ENCODE data around the gene RELN.

DNA sequence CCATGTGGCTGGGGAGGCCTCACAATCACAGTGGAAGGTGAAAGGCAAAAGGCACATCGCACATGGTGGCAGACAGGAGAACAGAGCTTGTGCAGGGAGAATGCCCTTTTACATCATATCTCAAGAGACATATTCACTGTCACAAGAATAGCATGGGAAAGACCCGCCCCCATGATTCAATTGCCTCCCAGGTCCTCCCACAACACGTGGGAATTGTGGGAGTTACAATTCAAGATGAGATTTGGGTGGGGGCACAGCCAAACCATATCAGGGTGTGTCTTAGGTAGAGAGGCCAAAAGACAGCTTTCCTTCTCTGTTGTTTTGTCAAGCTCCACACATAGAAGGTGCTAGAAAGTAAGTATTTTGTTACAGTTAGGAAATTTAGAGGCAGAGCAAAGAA, 522.6 kb downstream of the RELN start:
- TF ChIP-seq SMC3 (conservative IDR thresholded peaks at IDR 0.05; ENCODE audit: insufficient read depth, low read depth, low read length) (no peak), PCBP2 (IDR thresholded peaks at IDR 0.05; ENCODE audit: low read depth, low read length, poor library complexity, severe bottlenecking) (no peak), POLR2A (conservative IDR thresholded peaks at IDR 0.05) (no peak), SP2 (IDR thresholded peaks at IDR 0.05; ENCODE audit: extremely low read depth, low read depth, low read length, poor library complexity, severe bottlenecking) (no peak), RCOR1 (IDR thresholded peaks at IDR 0.05; ENCODE audit: borderline replicate concordance in 1 of 2, low read depth in 2 of 2, low read length in 2 of 2) (no peak), MLX (CRISPR knock-in tag; conservative IDR thresholded peaks at IDR 0.05) (no peak), CHD2 (IDR thresholded peaks at IDR 0.05; ENCODE audit: low read depth, low read length) (no peak), ATF1 (CRISPR knock-in tag; IDR thresholded peaks at IDR 0.05) (no peak), ATF1 (tag; IDR thresholded peaks at IDR 0.05) (no peak), RAD21 (CRISPR knock-in tag; conservative IDR thresholded peaks at IDR 0.05 in 1 of 2, IDR thresholded peaks at IDR 0.05 in 1 of 2) (no peak)
- TF ChIP-seq, protein P1, sequence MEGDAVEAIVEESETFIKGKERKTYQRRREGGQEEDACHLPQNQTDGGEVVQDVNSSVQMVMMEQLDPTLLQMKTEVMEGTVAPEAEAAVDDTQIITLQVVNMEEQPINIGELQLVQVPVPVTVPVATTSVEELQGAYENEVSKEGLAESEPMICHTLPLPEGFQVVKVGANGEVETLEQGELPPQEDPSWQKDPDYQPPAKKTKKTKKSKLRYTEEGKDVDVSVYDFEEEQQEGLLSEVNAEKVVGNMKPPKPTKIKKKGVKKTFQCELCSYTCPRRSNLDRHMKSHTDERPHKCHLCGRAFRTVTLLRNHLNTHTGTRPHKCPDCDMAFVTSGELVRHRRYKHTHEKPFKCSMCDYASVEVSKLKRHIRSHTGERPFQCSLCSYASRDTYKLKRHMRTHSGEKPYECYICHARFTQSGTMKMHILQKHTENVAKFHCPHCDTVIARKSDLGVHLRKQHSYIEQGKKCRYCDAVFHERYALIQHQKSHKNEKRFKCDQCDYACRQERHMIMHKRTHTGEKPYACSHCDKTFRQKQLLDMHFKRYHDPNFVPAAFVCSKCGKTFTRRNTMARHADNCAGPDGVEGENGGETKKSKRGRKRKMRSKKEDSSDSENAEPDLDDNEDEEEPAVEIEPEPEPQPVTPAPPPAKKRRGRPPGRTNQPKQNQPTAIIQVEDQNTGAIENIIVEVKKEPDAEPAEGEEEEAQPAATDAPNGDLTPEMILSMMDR (IDR thresholded peaks at IDR 0.05 in 2 of 3, conservative IDR thresholded peaks at IDR 0.05 in 1 of 3; ENCODE audit: insufficient read depth in 2 of 3, low read depth in 1 of 3, low read length in 3 of 3), result no peak
